GM12878 (cell line): ENCODE measurements around the gene TLK2. TPM values are rescaled to one million over a fixed set of nuclear protein-coding genes. Genes with fewer than 3 reads are reported as not detected.

Source experiments
- ATAC-seq: fragments of 200-7000 bp; cut with Tn5 transposase; 3 replicates; pipeline ENCODE4 v1.9.1; 2020; ENCODE audit warnings: mild to moderate bottlenecking, moderate library complexity
- BruUV-seq: library from RNA; stranded (reverse); fragments of 400-500 nt; replicated peaks from 2 replicates; lab custom pipeline; 2021; lab: Mats Ljungman, UMichigan
- CTCF ChIA-PET: fragments of 300-600 bp; sonication (Branson Sonifier 250); formaldehyde crosslinking; extraction: SDS; loops from one replicate; lab custom pipeline; 2021; ENCODE audit warnings: inconsistent platforms; lab: Yijun Ruan, JAX
- POLR2A ChIA-PET: fragments of 350-600 bp; formaldehyde crosslinking; extraction: SDS; loops from one replicate; lab custom pipeline; 2021; ENCODE audit warnings: inconsistent platforms; lab: Charles Lee
- RAD21 ChIA-PET: fragments of 300-600 bp; sonication (Branson Sonifier 250); formaldehyde crosslinking; loops from one replicate; lab custom pipeline; 2023; ENCODE audit warnings: antibody characterized with exemption; ENCODE audit not compliant: unreplicated experiment; lab: Charles Lee
- SMC1A ChIA-PET: fragments of 300-600 bp; sonication (Branson Sonifier 250); formaldehyde crosslinking; loops from one replicate; lab custom pipeline; 2023; ENCODE audit not compliant: unreplicated experiment, uncharacterized antibody; lab: Charles Lee
- DNase-seq: peaks from one replicate; pipeline ENCODE4 v3.0.0-alpha.2; 2011; ENCODE audit warnings: low read depth, low spot score
- FAIRE-seq: peaks from 3 replicates; lab custom pipeline; 2011; peaks lifted over from hg19 to GRCh38; lab: Jason Lieb, UNC
- H2AFZ ChIP-seq: 2 replicates; pipeline ENCODE4 v1.6.0; 2011; ENCODE audit warnings: low read depth, low read length, control low read depth; ENCODE audit not compliant: control insufficient read depth
- H3K27ac ChIP-seq: 2 replicates; pipeline ENCODE4 v1.5.1; 2011; ENCODE audit warnings: control low read depth; ENCODE audit not compliant: control insufficient read depth, insufficient read depth
- H3K27me3 ChIP-seq, 2 experiments: replicated peaks in 1 of 2; 2 replicates each; pipeline versions ENCODE4 v1.6.0 to v1.6.1; 2011; ENCODE audit warnings: low read length in 1 of 2; ENCODE audit not compliant: control insufficient read depth in 2 of 2, insufficient read depth in 2 of 2
- H3K36me3 ChIP-seq, 2 experiments: 2 replicates each; pipeline ENCODE4 v1.5.1; 2011; ENCODE audit warnings: low read length in 1 of 2; ENCODE audit not compliant: control insufficient read depth in 2 of 2, insufficient read depth in 2 of 2
- H3K4me1 ChIP-seq: 2 replicates; pipeline ENCODE4 v1.6.1; 2011; ENCODE audit warnings: mild to moderate bottlenecking, low read length, moderate library complexity, mixed read lengths; ENCODE audit not compliant: control insufficient read depth, insufficient read depth
- H3K4me2 ChIP-seq: 2 replicates; pipeline ENCODE4 v1.6.0; 2011; ENCODE audit warnings: control low read depth; ENCODE audit not compliant: control insufficient read depth, insufficient read depth
- H3K4me3 ChIP-seq: fragments of 200-600 bp; sonication (generic); 2 replicates; pipeline ENCODE4 v1.5.1; 2016
- H3K79me2 ChIP-seq: 2 replicates; pipeline ENCODE4 v1.6.0; 2011; ENCODE audit warnings: low read length; ENCODE audit not compliant: control insufficient read depth, insufficient read depth
- H3K9ac ChIP-seq: 2 replicates; pipeline ENCODE4 v1.8.0; 2011; ENCODE audit warnings: low read length, control low read depth, mixed read lengths; ENCODE audit not compliant: control insufficient read depth, insufficient read depth
- H3K9me3 ChIP-seq: replicated peaks from 3 replicates; pipeline ENCODE4 v1.5.1; 2011; ENCODE audit warnings: mild to moderate bottlenecking, low read length; ENCODE audit not compliant: control insufficient read depth, insufficient read depth
- H4K20me1 ChIP-seq: 2 replicates; pipeline ENCODE4 v1.6.0; 2011; ENCODE audit not compliant: control insufficient read depth, insufficient read depth
- ASH2L ChIP-seq: fragments of 300-600, 200-600 bp; sonication (generic); IDR thresholded peaks from 2 replicates; pipeline ENCODE4 v1.6.1; 2017; ENCODE audit warnings: low read depth, mild to moderate bottlenecking, borderline replicate concordance
- BCLAF1 ChIP-seq: fragments of 450-650 bp; IDR thresholded peaks from 2 replicates; pipeline ENCODE4 v1.6.1; 2017; ENCODE audit warnings: antibody characterized with exemption, mild to moderate bottlenecking, moderate library complexity
- CBX3 ChIP-seq: fragments of 200-600 bp; sonication (generic); IDR thresholded peaks from 2 replicates; pipeline ENCODE4 v1.6.1; 2016; ENCODE audit warnings: low read depth, borderline replicate concordance
- GATAD2B ChIP-seq: fragments of 450-650 bp; conservative IDR thresholded peaks from 2 replicates; pipeline ENCODE4 v1.6.1; 2017; ENCODE audit warnings: low read depth, mild to moderate bottlenecking, moderate library complexity
- IKZF2 ChIP-seq, 2 experiments: fragments of 450-650 bp; IDR thresholded peaks; 2 replicates each; pipeline ENCODE4 v1.6.1; 2017; ENCODE audit warnings: mild to moderate bottlenecking in 2 of 2, moderate library complexity in 2 of 2
- MTA3 ChIP-seq: IDR thresholded peaks from 2 replicates; pipeline ENCODE4 v1.6.1; 2012; ENCODE audit warnings: low read length, inconsistent platforms, borderline replicate concordance
- PAX8 ChIP-seq: fragments of 450-650 bp; IDR thresholded peaks from 2 replicates; pipeline ENCODE4 v1.6.1; 2017; ENCODE audit warnings: mild to moderate bottlenecking, moderate library complexity
- POU2F2 ChIP-seq: IDR thresholded peaks from 3 replicates; pipeline ENCODE4 v1.6.1; 2011; ENCODE audit warnings: low read depth, mild to moderate bottlenecking, low read length, borderline replicate concordance
- SMAD1 ChIP-seq: fragments of 450-650 bp; IDR thresholded peaks from 2 replicates; pipeline ENCODE4 v1.6.1; 2018; ENCODE audit warnings: mild to moderate bottlenecking, low read depth; ENCODE audit not compliant: partially characterized antibody
- SMAD5 ChIP-seq: IDR thresholded peaks from 2 replicates; pipeline ENCODE4 v1.6.1; 2016; ENCODE audit warnings: antibody characterized with exemption, low read depth
- SREBF2 ChIP-seq: IDR thresholded peaks from 2 replicates; pipeline ENCODE4 v1.6.1; 2012; ENCODE audit warnings: mild to moderate bottlenecking, low read length
- SUZ12 ChIP-seq: fragments of 200-600 bp; sonication (generic); IDR thresholded peaks from one replicate; pipeline ENCODE4 v1.6.1; 2018; ENCODE audit warnings: antibody characterized with exemption, mild to moderate bottlenecking; ENCODE audit not compliant: unreplicated experiment
- TARDBP ChIP-seq: IDR thresholded peaks from 2 replicates; pipeline ENCODE4 v1.6.1; 2016; ENCODE audit warnings: borderline replicate concordance
- YBX1 ChIP-seq: fragments of 450-650 bp; IDR thresholded peaks from 2 replicates; pipeline ENCODE4 v1.6.1; 2016; ENCODE audit warnings: antibody characterized with exemption
- ZBTB4 ChIP-seq: fragments of 450-650 bp; formaldehyde crosslinking; IDR thresholded peaks from 2 replicates; pipeline ENCODE4 v1.4.0; 2022; ENCODE audit warnings: mild to moderate bottlenecking, moderate library complexity
- ZNF24 ChIP-seq: fragments of 450-650 bp; IDR thresholded peaks from 2 replicates; pipeline ENCODE4 v1.6.1; 2017; ENCODE audit warnings: antibody characterized with exemption, mild to moderate bottlenecking
- ZNF687 ChIP-seq: fragments of 450-650 bp; IDR thresholded peaks from 2 replicates; pipeline ENCODE4 v1.6.1; 2017; ENCODE audit warnings: mild to moderate bottlenecking, moderate library complexity
- WGBS: methylation state at CpG from one replicate; pipeline ENCODE4 v1.1.6; 2016; ENCODE audit warnings: low lambda C conversion rate; ENCODE audit not compliant: insufficient replicate concordance, insufficient coverage; ENCODE audit errors: missing lambda C conversion rate; 5-methylcytosine and 5-hydroxymethylcytosine counted together
- in situ Hi-C: fragments of 300-500 bp; cut with MboI; formaldehyde crosslinking; loops from 9 replicates; pipeline ENCODE4 v1.14.3; 2018; ENCODE audit warnings: mixed read lengths
- intact Hi-C: fragments of 100-400 bp; cut with micrococcal nuclease; formaldehyde crosslinking; loops from one replicate; pipeline ENCODE4 v1.14.2; 2022; ENCODE audit not compliant: unreplicated experiment
- polyA plus RNA-seq, 11 experiments: library from polyadenylated mRNA; depleted of rRNA in 4 of 11; unstranded in 6 of 11; stranded (reverse) in 5 of 11; fragments of >200 nt; fragmentation: Nextera tagmentation in 4 of 11; fragmentation: Illumina TruSeq in 1 of 11; extraction: Ambion mirVana in 4 of 11; extraction: Trizol in 1 of 11; gene quantifications; 1 replicate in 1 of 11; 2 replicates in 10 of 11; pipeline versions ENCODE4 v1.2.1 to v1.2.3, GENCODE V29; 2011 to 2016; ENCODE audit warnings: inconsistent platforms in 2 of 11, missing spikeins in 2 of 11, low read depth in 1 of 11
- total RNA-seq, 4 experiments: library from RNA; depleted of rRNA in 3 of 4; stranded (reverse); fragments of >200 nt in 3 of 4; fragmentation: Illumina TruSeq in 1 of 4; extraction: Trizol in 1 of 4; gene quantifications; 2 replicates each; pipeline versions ENCODE4 v1.2.1 to v1.2.3, GENCODE V29; 2013 to 2021

Gene TLK2
- total and polyA plus RNA-seq, 10 of the 15 experiments (the other 5 are each of a cell fraction or from before 2014, with no cell fraction given): 12.1 to 51.2 (median 27.5) TPM

- Histone ChIP-seq H4K20me1 (no peaks in the 10 kb centered on the region), H3K4me3 (no peak overlapping the region), H3K27ac (no peak overlapping the region), H3K4me2 (no peak overlapping the region), H3K9ac (no peak overlapping the region), H3K79me2 (no peaks in the 10 kb centered on the region), H3K9me3 (no peaks in the 10 kb centered on the region), H3K4me1 (peaks cover 16% of the 10 kb centered on the region), H2AFZ (no peak overlapping the region), H3K36me3 (no peaks in the 10 kb centered on the region), H3K27me3 (no peaks in the 10 kb centered on the region)
- RAD21 ChIA-PET: no interaction called here
- POLR2A ChIA-PET: no interaction called here
- BruUV-seq: no TSS peak
- intact Hi-C loops: no loop called here
- no peak for DNase-seq
- FAIRE-seq: no peak
- ATAC-seq: no peak
- CTCF ChIA-PET: interaction anchor here (0.7 kb wide), 1 partner anchor 229 kb away, joined by 5 read pairs; no protein-coding TSS in a partner anchor
- 83% methylated on average over 6 of the region's 6 CpGs for WGBS
- SMC1A ChIA-PET: no interaction called here
- in situ Hi-C loops: no loop called here
- TF ChIP-seq SUZ12 (no peak), ZBTB4 (CRISPR knock-in tag) (no peak), BCLAF1 (no peak), ZNF687 (no peak), ZNF24 (no peak), YBX1 (no peak), SMAD5 (no peak), ASH2L (no peak), TARDBP (no peak), POU2F2 (no peak), GATAD2B (no peak), SREBF2 (no peak), SMAD1 (no peak), MTA3 (no peak), CBX3 (no peak), PAX8 (no peak), IKZF2 (IDR thresholded peaks at IDR 0.05) (no peak)
These were observed 172.0 kb downstream of the TLK2 start for GRCh38 chr17:62650587-62650986.
